HG03432 (cell line): Measurements from ENCODE around the gene CTSA.

Experiments
- ATAC-seq: cut with Tn5 transposase; IDR thresholded peaks from one replicate; pipeline ENCODE4 v1.9.1; 2021; ENCODE audit warnings: mild to moderate bottlenecking, moderate library complexity; ENCODE audit not compliant: unreplicated experiment

CTSA gene

DNA sequence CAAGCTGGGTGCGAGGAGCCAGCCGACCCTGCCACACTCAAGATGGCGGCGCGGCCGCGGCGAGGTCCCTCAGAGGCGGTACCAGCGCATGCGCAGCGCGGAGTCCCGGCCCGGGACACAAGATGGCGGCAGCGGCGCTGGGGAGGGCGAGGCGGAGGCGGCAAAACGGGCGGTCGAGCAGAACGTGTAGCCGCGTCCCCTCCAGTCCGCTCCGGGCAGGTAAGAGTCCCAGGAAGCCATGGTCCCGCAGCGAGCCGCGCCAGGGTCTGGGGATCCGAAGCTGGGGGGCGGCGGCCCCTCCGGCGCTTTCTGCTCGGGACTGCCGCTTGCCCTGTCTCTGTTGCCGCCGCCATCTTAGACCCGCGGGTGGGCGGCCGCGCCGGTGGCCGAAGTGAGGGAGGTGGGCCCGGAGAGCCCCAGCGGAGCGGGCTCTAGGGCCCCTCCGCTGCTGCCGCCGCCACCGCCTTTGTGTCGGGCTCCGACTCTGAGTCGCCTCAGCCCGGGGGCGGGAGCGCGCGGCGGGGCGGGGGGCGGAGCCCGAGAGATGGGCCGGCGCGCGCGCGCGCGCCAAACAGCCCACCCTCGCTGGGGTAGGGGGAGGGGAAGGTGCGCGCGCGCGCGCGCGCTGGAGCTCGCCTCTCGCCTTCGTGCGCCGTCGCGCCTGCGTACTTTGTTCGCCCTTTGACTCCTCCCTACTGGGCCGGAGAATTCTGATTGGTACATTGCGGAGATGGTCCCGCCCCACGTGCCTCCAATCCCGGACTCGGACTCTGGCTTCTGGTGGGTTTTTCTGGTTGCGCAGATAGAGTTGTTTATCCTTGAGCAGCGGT is 43.7 kb downstream of the CTSA start, which contains the start of gene PCIF1:
Gene PCIF1, plus strand, starts transcription at position 98 of the 830 bp plus-strand sequence. CDS start 4,317 bp downstream, outside the sequence.
- peak; percentile 75 for ATAC-seq

DNA sequence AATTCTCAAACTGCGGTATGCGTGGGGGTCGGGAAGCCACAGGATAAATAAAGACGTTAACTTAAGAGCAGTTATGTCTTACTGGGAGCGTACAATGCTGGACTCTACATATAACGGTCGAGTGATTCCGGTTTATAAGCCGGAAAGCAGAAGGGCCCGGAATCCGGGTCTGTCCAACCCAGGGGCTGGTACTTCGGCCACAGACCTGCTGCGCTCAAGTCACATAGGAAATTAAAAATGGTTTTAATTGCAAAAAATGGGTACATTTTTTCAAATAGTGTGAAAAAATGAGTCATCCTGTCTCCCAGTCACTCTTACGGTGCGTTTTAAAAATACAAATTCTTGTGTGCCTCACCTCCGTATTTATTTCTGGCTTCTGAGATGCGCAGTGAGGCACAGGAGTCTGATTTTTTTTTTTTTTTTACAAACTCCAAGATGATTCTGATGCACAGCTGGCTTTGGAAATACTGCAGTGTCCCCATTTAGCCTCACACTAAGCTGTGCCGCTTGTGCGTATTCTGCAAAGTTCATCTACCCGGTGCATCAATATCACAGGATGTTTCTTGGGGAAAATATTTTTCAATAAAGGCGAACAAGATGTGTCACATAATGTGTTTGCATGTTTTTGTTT is 44.4 kb downstream of the CTSA start:
- no peak for ATAC-seq

DNA sequence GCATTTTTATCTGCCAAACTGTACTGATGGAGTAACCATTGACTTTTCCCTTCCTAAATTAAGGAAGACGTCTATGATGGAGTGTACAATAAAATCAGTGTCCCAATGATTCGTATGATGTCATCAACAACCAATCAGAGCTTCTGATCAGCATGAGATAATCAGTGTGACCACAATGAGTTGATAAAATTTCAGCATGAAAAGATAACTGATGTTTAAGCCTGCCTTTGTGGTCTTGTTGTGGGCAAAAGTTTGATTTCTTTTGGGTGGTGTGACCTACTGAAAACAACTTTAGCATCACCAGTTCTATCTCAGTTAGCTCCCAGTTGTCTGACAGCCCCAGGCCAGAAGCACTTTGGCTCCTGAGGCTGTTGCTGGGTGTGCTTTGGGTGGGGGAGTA is 46.6 kb downstream of the CTSA start:
- no peak for ATAC-seq

- ATAC-seq: no peak
These were observed 47.7 kb downstream of the CTSA start for GRCh38 chr20:45938727-45939438.

DNA sequence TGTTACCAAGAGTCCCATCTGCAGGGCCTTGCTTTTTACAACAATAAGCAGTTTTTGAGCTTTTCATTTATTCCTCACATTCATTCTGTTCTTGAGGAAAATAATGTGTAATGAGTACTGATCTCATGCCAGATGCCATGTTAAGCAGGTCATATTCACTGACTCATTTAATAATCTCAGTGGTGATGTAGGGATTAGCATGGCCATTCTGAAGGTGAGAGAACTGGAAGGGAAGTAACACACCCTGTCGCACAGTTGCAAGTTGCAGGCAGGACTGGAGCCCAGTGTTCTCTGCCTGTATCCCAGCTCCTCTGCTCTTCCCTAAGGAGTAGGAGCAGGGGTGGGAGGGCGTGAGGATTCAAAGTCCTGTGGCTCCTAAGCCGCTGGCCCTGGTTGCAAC is 48.9 kb downstream of the CTSA start:
- ATAC-seq: no peak

- no peak for ATAC-seq
These were observed 49.3 kb downstream of the CTSA start for GRCh38 chr20:45940469-45940868.

DNA sequence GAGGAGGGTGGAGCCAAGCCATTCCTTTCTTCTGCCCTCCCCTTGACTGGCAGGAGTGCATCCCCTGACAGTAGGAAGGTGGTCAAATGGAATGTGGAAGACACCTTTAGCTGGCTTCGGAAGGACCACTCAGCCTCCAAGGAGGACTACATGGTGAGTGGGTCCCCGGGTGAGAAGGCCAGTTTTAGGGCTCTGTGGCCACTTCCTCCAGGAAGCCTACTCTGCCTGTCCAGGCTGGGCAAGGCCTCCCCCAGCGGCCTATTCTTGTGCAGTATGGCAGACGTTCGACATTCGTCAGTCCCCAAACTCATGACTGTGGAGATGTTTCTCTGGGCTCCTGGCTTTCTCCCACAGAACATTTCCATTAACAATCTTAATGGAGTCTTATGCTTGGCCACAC is 52.5 kb downstream of the CTSA start:
- no peak for ATAC-seq

DNA sequence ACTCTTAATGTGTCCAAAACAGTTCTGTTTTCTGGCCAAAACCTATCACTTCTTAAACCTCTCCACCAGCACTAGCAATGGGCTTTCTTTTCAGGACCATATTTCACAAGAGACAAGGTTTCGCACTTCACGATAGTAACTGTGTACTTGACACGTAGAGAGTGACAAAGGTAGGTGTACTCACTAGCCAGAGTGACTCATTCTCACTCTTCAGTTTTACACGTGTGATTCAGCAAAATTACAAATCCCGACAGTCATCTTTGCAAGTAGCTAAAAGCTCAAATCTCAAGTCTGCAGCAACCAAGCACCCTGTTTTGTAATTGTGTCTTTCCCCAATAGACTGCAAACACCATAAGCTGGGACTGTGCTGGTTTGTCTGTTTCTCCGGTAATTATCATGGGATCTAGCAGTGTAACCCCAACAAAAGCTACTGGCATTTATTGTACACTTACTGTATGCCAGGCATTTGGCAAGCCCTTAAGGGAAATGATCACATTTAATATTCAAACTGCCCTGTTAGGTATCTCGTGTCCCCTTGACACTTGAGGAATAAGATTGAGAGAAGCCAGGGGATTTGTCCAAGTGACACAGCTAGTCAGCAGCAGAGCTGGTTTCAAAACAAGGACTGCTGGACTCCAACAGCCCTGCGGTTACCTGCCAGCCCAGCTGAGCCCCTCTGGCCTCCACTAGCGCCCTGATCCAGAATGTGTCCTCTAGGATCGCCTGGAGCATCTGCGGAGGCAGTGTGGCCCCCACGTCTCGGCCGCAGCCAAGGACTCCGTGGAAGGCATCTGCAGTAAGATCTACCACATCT is 53.2 kb downstream of the CTSA start:
- no peak for ATAC-seq

DNA sequence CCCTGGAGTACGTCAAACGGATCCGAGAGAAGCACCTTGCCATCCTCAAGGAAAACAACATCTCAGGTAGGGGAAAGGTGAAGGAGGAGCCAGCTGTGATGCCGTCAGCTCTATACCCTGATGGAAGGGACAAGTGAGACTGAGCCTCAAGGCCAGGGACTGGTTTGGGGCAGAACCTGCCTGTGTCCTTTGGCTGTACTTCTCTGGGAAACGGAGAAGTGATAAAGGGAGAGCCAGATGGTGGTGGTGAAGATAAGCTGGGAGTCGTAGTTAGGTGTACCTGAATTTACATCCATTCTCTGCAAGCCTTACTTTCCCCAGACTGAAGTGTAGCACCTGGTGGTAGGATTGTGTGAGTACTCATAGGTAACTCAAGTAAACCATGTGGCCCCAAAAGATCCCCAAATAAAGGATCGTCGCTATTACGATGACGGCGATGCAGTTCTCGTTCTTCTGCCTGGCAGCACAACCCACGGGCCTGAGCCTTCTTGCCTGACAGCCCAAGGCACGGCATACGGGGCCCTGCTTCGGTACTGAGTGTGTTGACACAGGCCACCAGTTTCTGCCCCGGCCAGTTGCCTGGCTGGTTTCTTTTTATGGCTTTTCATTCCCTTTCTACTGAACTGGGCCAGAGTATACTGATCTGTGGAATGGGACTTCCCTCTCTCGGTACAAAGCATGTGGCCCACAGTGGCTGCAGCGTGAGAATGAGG is 54.0 kb downstream of the CTSA start:
- ATAC-seq: no peak

GRCh38 chr20:45945678-45946148 is 54.6 kb downstream of the CTSA start:
- no peak for ATAC-seq

- ATAC-seq: no peak
These were observed 55.2 kb downstream of the CTSA start for GRCh38 chr20:45946149-45946970.

GRCh38 chr20:45947110-45947866 is 56.2 kb downstream of the CTSA start:
- ATAC-seq: no peak

DNA sequence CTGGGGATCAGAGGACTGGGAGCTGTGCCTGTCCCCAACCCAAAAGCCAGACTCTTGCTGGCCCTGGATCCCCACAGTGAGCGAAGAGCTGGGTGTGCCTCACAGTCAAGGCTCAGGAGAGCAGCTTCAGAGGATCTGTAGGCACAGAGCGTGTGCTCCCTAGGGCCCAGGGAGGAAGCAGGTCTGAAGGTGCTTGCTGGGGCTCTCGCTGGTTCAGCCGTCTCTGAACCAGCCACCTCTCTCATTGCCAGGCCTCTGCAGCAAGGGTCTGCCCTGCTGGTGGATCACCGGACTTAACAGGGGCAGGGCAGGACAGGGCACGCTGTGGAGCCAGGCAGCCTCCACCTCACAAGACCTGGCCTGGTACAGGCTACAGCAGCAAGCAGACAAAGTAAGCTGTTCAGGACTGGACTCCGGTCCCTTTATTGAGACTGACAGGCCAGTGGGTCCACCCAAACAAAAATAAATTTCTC is 57.2 kb downstream of the CTSA start:
- no peak for ATAC-seq
